Activated CD4-positive, alpha-beta T cell treated with anti-CD3 and anti-CD28 coated beads for 36 hours (primary cell): ENCODE measurements around the gene TMEM123. TPM values are rescaled to one million over a fixed set of nuclear protein-coding genes. Genes with fewer than 3 reads are reported as not detected.

Source experiments
- ATAC-seq: fragments of 200-7000 bp; cut with Tn5 transposase; one replicate; pipeline ENCODE4 v1.10.0; 2021; ENCODE audit warnings: mild to moderate bottlenecking, moderate library complexity
- CTCF ChIA-PET: fragments of 350-600 bp; sonication (Branson Sonifier 250); formaldehyde crosslinking; loops from one replicate; lab custom pipeline; 2021; ENCODE audit warnings: antibody characterized with exemption; lab: Charles Lee
- POLR2A ChIA-PET: fragments of 350-600 bp; sonication (Branson Sonifier 250); formaldehyde crosslinking; loops from one replicate; lab custom pipeline; 2021; ENCODE audit warnings: antibody characterized with exemption, inconsistent platforms; lab: Charles Lee
- DNase-seq: peaks from one replicate; pipeline ENCODE4 v3.0.0-alpha.2; 2020
- H3K27ac Mint-ChIP-seq: one replicate; pipeline ENCODE4 v1.8.0; 2021; ENCODE audit warnings: mixed read lengths
- H3K27me3 Mint-ChIP-seq: one replicate; pipeline ENCODE4 v1.8.0; 2021; ENCODE audit warnings: mixed read lengths
- H3K36me3 Mint-ChIP-seq: one replicate; pipeline ENCODE4 v1.8.0; 2021; ENCODE audit warnings: low read depth, mixed read lengths
- H3K4me1 Mint-ChIP-seq: one replicate; pipeline ENCODE4 v1.8.0; 2021; ENCODE audit warnings: mixed read lengths
- H3K4me3 Mint-ChIP-seq: one replicate; pipeline ENCODE4 v1.8.0; 2021; ENCODE audit warnings: mild to moderate bottlenecking, moderate library complexity, mixed read lengths
- H3K9me3 Mint-ChIP-seq: one replicate; pipeline ENCODE4 v1.8.0; 2021; ENCODE audit warnings: low read depth, mixed read lengths
- intact Hi-C, 2 experiments: fragments of 100-400 bp; cut with DNase I in 1 of 2; cut with micrococcal nuclease in 1 of 2; formaldehyde crosslinking; loops; one replicate each; pipeline versions ENCODE4 v1.14.2 to v1.15.1; 2022 to 2024; cut with DNase I, micrococcal nuclease
- total RNA-seq, 2 experiments: library from RNA; stranded (reverse); gene quantifications; one replicate each; pipeline ENCODE4 v1.2.3, GENCODE V29; 2021

The TMEM123 gene
- total RNA-seq, 2 experiments from 2014 or later: 179 to 392 TPM

GRCh38 chr11:102489186-102490145 lies 36.9 kb upstream of the TMEM123 start:
- Mint-ChIP-seq H3K27me3 (no peaks in the 10 kb centered on the region), H3K4me1 (peaks cover 53% of the 10 kb centered on the region), H3K36me3 (no peaks in the 10 kb centered on the region), H3K9me3 (no peaks in the 10 kb centered on the region), H3K4me3 (no peak overlapping the region), H3K27ac (peak overlapping the region; percentile 63)
- ChIA-PET CTCF (interaction anchor here (1.0 to 2.3 kb wide), 3 partner anchors 83 to 148 kb away, joined by 4 to 9 read pairs (median 7); no protein-coding TSS in a partner anchor), POLR2A (no interaction called here)
- ATAC-seq: peak; percentile 37
- intact Hi-C loops: loop anchor here in 1 of 2 experiments (2.0 kb wide), 2 partner anchors 15 to 37 kb away; partner anchors contain the start of gene TMEM123
- DNase-seq: no peak

- H3K27ac Mint-ChIP-seq: peak overlapping the region; percentile 76
- CTCF ChIA-PET: interaction anchor here (1.0 to 2.3 kb wide), 7 partner anchors 8 to 146 kb away, joined by 3 to 9 read pairs (median 4); no protein-coding TSS in a partner anchor
- H3K36me3 Mint-ChIP-seq: no peaks in the 10 kb centered on the region
- ATAC-seq (peak; percentile 43), DNase-seq (no peak)
- intact Hi-C loops: loop anchor here in 1 of 2 experiments (2.0 kb wide), 1 partner anchor 13 kb away; no protein-coding TSS in a partner anchor
- peaks cover 53% of the 10 kb centered on the region for H3K4me1 Mint-ChIP-seq
- POLR2A ChIA-PET: interaction anchor here (0.6 kb wide), 1 partner anchor 12 kb away, joined by 4 read pairs; no protein-coding TSS in a partner anchor
- H3K27me3 Mint-ChIP-seq: no peaks in the 10 kb centered on the region
- no peak overlapping the region for H3K4me3 Mint-ChIP-seq
- H3K9me3 Mint-ChIP-seq: no peaks in the 10 kb centered on the region
Observed at GRCh38 chr11:102488208-102488607, 35.6 kb upstream of the TMEM123 start.

- CTCF ChIA-PET: interaction anchor here (0.6 to 2.3 kb wide), 12 partner anchors 9 to 193 kb away, joined by 3 to 7 read pairs (median 3); no protein-coding TSS in a partner anchor
- ATAC-seq: no peak
- Mint-ChIP-seq H3K4me3 (no peak overlapping the region), H3K27me3 (no peaks in the 10 kb centered on the region), H3K27ac (no peak overlapping the region), H3K4me1 (peaks cover 46% of the 10 kb centered on the region), H3K9me3 (no peaks in the 10 kb centered on the region), H3K36me3 (no peaks in the 10 kb centered on the region)
- intact Hi-C loops: no loop called here
- POLR2A ChIA-PET: no interaction called here
- DNase-seq: no peak
Observed at GRCh38 chr11:102487214-102487613, 34.6 kb upstream of the TMEM123 start.

- Mint-ChIP-seq H3K9me3 (no peaks in the 10 kb centered on the region), H3K36me3 (no peaks in the 10 kb centered on the region), H3K4me3 (no peak overlapping the region), H3K4me1 (peaks cover 40% of the 10 kb centered on the region), H3K27ac (no peak overlapping the region), H3K27me3 (no peaks in the 10 kb centered on the region)
- ATAC-seq (no peak), DNase-seq (no peak)
- POLR2A ChIA-PET: interaction anchor here (0.6 kb wide), 1 partner anchor 21 kb away, joined by 3 read pairs; no protein-coding TSS in a partner anchor
- intact Hi-C loops: no loop called here
- CTCF ChIA-PET: interaction anchor here (0.8 to 1.7 kb wide), 7 partner anchors 9 to 192 kb away, joined by 3 to 6 read pairs (median 3); no protein-coding TSS in a partner anchor
Observed at GRCh38 chr11:102486584-102486983, 34.0 kb upstream of the TMEM123 start.

- H3K9me3 Mint-ChIP-seq: no peaks in the 10 kb centered on the region
- POLR2A ChIA-PET: no interaction called here
- ATAC-seq: no peak
- CTCF ChIA-PET: interaction anchor here (0.7 to 2.5 kb wide), 6 partner anchors 9 to 194 kb away, joined by 3 to 7 read pairs (median 4); no protein-coding TSS in a partner anchor
- H3K27me3 Mint-ChIP-seq: no peaks in the 10 kb centered on the region
- no peaks in the 10 kb centered on the region for H3K36me3 Mint-ChIP-seq
- no peak overlapping the region for H3K4me3 Mint-ChIP-seq
- DNase-seq: no peak
- H3K27ac Mint-ChIP-seq: no peak overlapping the region
- peaks cover 37% of the 10 kb centered on the region for H3K4me1 Mint-ChIP-seq
- intact Hi-C loops: loop anchor here in 1 of 2 experiments (1.0 kb wide), 1 partner anchor 14 kb away; no protein-coding TSS in a partner anchor
Observed at GRCh38 chr11:102485095-102485722, 32.6 kb upstream of the TMEM123 start.

GRCh38 chr11:102482433-102482832 lies 29.9 kb upstream of the TMEM123 start:
- H3K4me1 Mint-ChIP-seq: peaks cover 26% of the 10 kb centered on the region
- H3K27ac Mint-ChIP-seq: no peak overlapping the region
- DNase-seq (no peak), ATAC-seq (no peak)
- POLR2A ChIA-PET: no interaction called here
- H3K9me3 Mint-ChIP-seq: no peaks in the 10 kb centered on the region
- H3K36me3 Mint-ChIP-seq: no peaks in the 10 kb centered on the region
- intact Hi-C loops: no loop called here
- H3K27me3 Mint-ChIP-seq: no peaks in the 10 kb centered on the region
- CTCF ChIA-PET: no interaction called here
- no peak overlapping the region for H3K4me3 Mint-ChIP-seq

- POLR2A ChIA-PET: no interaction called here
- Mint-ChIP-seq H3K9me3 (no peaks in the 10 kb centered on the region), H3K4me1 (peaks cover 37% of the 10 kb centered on the region), H3K27ac (peak overlapping the region; percentile 18), H3K27me3 (no peaks in the 10 kb centered on the region), H3K4me3 (no peak overlapping the region), H3K36me3 (no peaks in the 10 kb centered on the region)
- CTCF ChIA-PET: interaction anchor here (0.7 to 3.9 kb wide), 3 partner anchors 88 to 148 kb away, joined by 3 to 16 read pairs (median 4); no protein-coding TSS in a partner anchor
- DNase-seq: no peak
- intact Hi-C loops: no loop called here
- no peak for ATAC-seq
Observed at GRCh38 chr11:102479733-102480132, 27.2 kb upstream of the TMEM123 start.

GRCh38 chr11:102478673-102479299 lies 26.2 kb upstream of the TMEM123 start:
- Mint-ChIP-seq H3K4me1 (peaks cover 46% of the 10 kb centered on the region), H3K36me3 (no peaks in the 10 kb centered on the region), H3K4me3 (no peak overlapping the region), H3K27ac (no peak overlapping the region), H3K9me3 (no peaks in the 10 kb centered on the region), H3K27me3 (no peaks in the 10 kb centered on the region)
- intact Hi-C loops: no loop called here
- ChIA-PET CTCF (interaction anchor here (3.9 kb wide), 1 partner anchor 87 kb away, joined by 16 read pairs; no protein-coding TSS in a partner anchor), POLR2A (no interaction called here)
- no peak for ATAC-seq
- no peak for DNase-seq

GRCh38 chr11:102476812-102477211 lies 24.2 kb upstream of the TMEM123 start:
- intact Hi-C loops: no loop called here
- Mint-ChIP-seq H3K36me3 (no peaks in the 10 kb centered on the region), H3K9me3 (no peaks in the 10 kb centered on the region), H3K27me3 (no peaks in the 10 kb centered on the region), H3K4me1 (peaks cover 64% of the 10 kb centered on the region), H3K4me3 (peak overlapping the region; percentile 1), H3K27ac (peak overlapping the region; percentile 81)
- peak; percentile 74 for DNase-seq
- CTCF ChIA-PET: interaction anchor here (1.0 to 2.7 kb wide), 13 partner anchors 8 to 190 kb away, joined by 3 to 16 read pairs (median 6); no protein-coding TSS in a partner anchor
- POLR2A ChIA-PET: no interaction called here
- peak; percentile 86 for ATAC-seq

GRCh38 chr11:102476069-102476468 lies 23.5 kb upstream of the TMEM123 start:
- POLR2A ChIA-PET: interaction anchor here (0.8 to 1.1 kb wide), 2 partner anchors 12 to 18 kb away, joined by 4 read pairs; no protein-coding TSS in a partner anchor
- no peaks in the 10 kb centered on the region for H3K36me3 Mint-ChIP-seq
- H3K27me3 Mint-ChIP-seq: no peaks in the 10 kb centered on the region
- no peaks in the 10 kb centered on the region for H3K9me3 Mint-ChIP-seq
- DNase-seq (no peak), ATAC-seq (peak; percentile 54)
- H3K4me3 Mint-ChIP-seq: no peak overlapping the region
- peak overlapping the region; percentile 81 for H3K27ac Mint-ChIP-seq
- H3K4me1 Mint-ChIP-seq: peaks cover 72% of the 10 kb centered on the region
- intact Hi-C loops: no loop called here
- CTCF ChIA-PET: interaction anchor here (0.7 to 2.7 kb wide), 15 partner anchors 9 to 190 kb away, joined by 3 to 16 read pairs (median 6); no protein-coding TSS in a partner anchor
